HG03342 (cell line): ENCODE measurements around the gene ANO1.

ENCODE experiments used
- ATAC-seq: cut with Tn5 transposase; IDR thresholded peaks from one replicate; pipeline ENCODE4 v1.9.1; 2021; ENCODE audit warnings: mild to moderate bottlenecking, moderate library complexity; ENCODE audit not compliant: unreplicated experiment

Gene ANO1

GRCh38 chr11:70049045-70049444 is 29.1 kb upstream of the ANO1 start:
- ATAC-seq, result no peak

GRCh38 chr11:70050243-70050642 is 27.9 kb upstream of the ANO1 start:
- no peak for ATAC-seq

GRCh38 chr11:70054004-70054403 is 24.1 kb upstream of the ANO1 start:
- no peak for ATAC-seq

- ATAC-seq, result no peak
These were observed 22.7 kb upstream of the ANO1 start for GRCh38 chr11:70055444-70055843.

GRCh38 chr11:70057080-70057479 is 21.0 kb upstream of the ANO1 start:
- no peak for ATAC-seq

- no peak for ATAC-seq
These were observed 18.1 kb upstream of the ANO1 start for GRCh38 chr11:70059971-70060370.

GRCh38 chr11:70060611-70061293 is 17.4 kb upstream of the ANO1 start:
- no peak for ATAC-seq

GRCh38 chr11:70061734-70062133 is 16.4 kb upstream of the ANO1 start:
- no peak for ATAC-seq

- no peak for ATAC-seq
These were observed 15.0 kb upstream of the ANO1 start for GRCh38 chr11:70063121-70063520.

- no peak for ATAC-seq
These were observed 14.6 kb upstream of the ANO1 start for GRCh38 chr11:70063555-70063954.

GRCh38 chr11:70064008-70064725 is 13.9 kb upstream of the ANO1 start:
- ATAC-seq, result no peak

- no peak for ATAC-seq
These were observed 13.3 kb upstream of the ANO1 start for GRCh38 chr11:70064726-70065317.

- no peak for ATAC-seq
These were observed 12.6 kb upstream of the ANO1 start for GRCh38 chr11:70065318-70066135.

- ATAC-seq, result no peak
These were observed 12.0 kb upstream of the ANO1 start for GRCh38 chr11:70066136-70066520.

- ATAC-seq, result no peak
These were observed 11.5 kb upstream of the ANO1 start for GRCh38 chr11:70066628-70067027.

GRCh38 chr11:70067036-70067435 is 11.1 kb upstream of the ANO1 start:
- ATAC-seq, result no peak

GRCh38 chr11:70067591-70068341 is 10.4 kb upstream of the ANO1 start:
- ATAC-seq, result no peak

- ATAC-seq, result no peak
These were observed 9.8 kb upstream of the ANO1 start for GRCh38 chr11:70068345-70068744.

- ATAC-seq, result no peak
These were observed 9.2 kb upstream of the ANO1 start for GRCh38 chr11:70068950-70069349.

- no peak for ATAC-seq
These were observed 7.4 kb upstream of the ANO1 start for GRCh38 chr11:70070706-70071105.

GRCh38 chr11:70071996-70072395 is 6.1 kb upstream of the ANO1 start:
- ATAC-seq, result no peak
